HUES64 (cell line): ENCODE results near the gene DTWD2.
"Not testable (repeated sequence)": the region's sequence is repeated elsewhere in the genome, so short reads cannot be mapped to it uniquely, and the experiment has no call there.

Experiments
- H3K27ac ChIP-seq: 2 replicates; pipeline ENCODE4 v1.7.0; 2013; ENCODE audit warnings: low read depth, low read length, inconsistent platforms
- H3K27me3 ChIP-seq: 2 replicates; pipeline ENCODE4 v1.6.1; 2013; ENCODE audit warnings: mild to moderate bottlenecking, low read length; ENCODE audit not compliant: insufficient read depth
- H3K36me3 ChIP-seq: 2 replicates; pipeline ENCODE4 v1.6.1; 2013; ENCODE audit warnings: mild to moderate bottlenecking, low read length; ENCODE audit not compliant: insufficient read depth
- H3K4me1 ChIP-seq: 2 replicates; pipeline ENCODE4 v1.6.1; 2013; ENCODE audit warnings: mild to moderate bottlenecking, low read length, moderate library complexity; ENCODE audit not compliant: insufficient read depth
- H3K4me3 ChIP-seq: 2 replicates; pipeline ENCODE4 v1.5.1; 2013; ENCODE audit warnings: mild to moderate bottlenecking, low read length, moderate library complexity
- H3K9ac ChIP-seq: 2 replicates; pipeline ENCODE4 v1.6.1; 2013; ENCODE audit warnings: mild to moderate bottlenecking, low read depth, low read length
- H3K9me3 ChIP-seq: 2 replicates; pipeline ENCODE4 v1.6.1; 2013; ENCODE audit warnings: low read depth, low read length; ENCODE audit not compliant: insufficient read depth
- WGBS: fragments of 150-250, 120-280 bp; methylation state at CpG from one replicate; pipeline ENCODE4 v1.1.7; 2013; ENCODE audit warnings: missing lambda C conversion rate; 5-methylcytosine and 5-hydroxymethylcytosine counted together

Gene DTWD2

GRCh38 chr5:118905196-118905595, 83.2 kb downstream of the DTWD2 start:
- H3K4me3 ChIP-seq, result no peak overlapping the region

GRCh38 chr5:118902656-118903438, 85.5 kb downstream of the DTWD2 start:
- Histone ChIP-seq H3K9ac (no peak overlapping the region), H3K4me1 (peaks cover 13% of the 10 kb centered on the region), H3K27me3 (no peaks in the 10 kb centered on the region), H3K4me3 (no peak overlapping the region), H3K27ac (no peak overlapping the region), H3K9me3 (no peaks in the 10 kb centered on the region), H3K36me3 (no peaks in the 10 kb centered on the region)

More at GRCh38 chr5:118905196-118905595, 83.2 kb downstream of the DTWD2 start:
- WGBS, result no CpG with 5 or more reads among the region's 1 CpG
- no peak overlapping the region for H3K27ac ChIP-seq
- H3K9me3 ChIP-seq, result no peaks in the 10 kb centered on the region
- H3K27me3 ChIP-seq, result no peaks in the 10 kb centered on the region
- H3K9ac ChIP-seq, result no peak overlapping the region
- H3K36me3 ChIP-seq, result no peaks in the 10 kb centered on the region
- H3K4me1 ChIP-seq, result peaks cover 13% of the 10 kb centered on the region

GRCh38 chr5:118894709-118895108, 93.6 kb downstream of the DTWD2 start:
- no peak overlapping the region for H3K9ac ChIP-seq
- no peaks in the 10 kb centered on the region for H3K36me3 ChIP-seq
- H3K27ac ChIP-seq, result no peak overlapping the region
- no peak overlapping the region for H3K4me3 ChIP-seq
- H3K27me3 ChIP-seq, result no peaks in the 10 kb centered on the region
- peaks cover 6% of the 10 kb centered on the region; the same call in 1 of the 2 replicates for H3K4me1 ChIP-seq
- no peaks in the 10 kb centered on the region for H3K9me3 ChIP-seq
- 100% methylated on average over 1 of the region's 1 CpG for WGBS

- WGBS, result 92% methylated on average over 2 of the region's 2 CpGs
- Histone ChIP-seq H3K27me3 (no peaks in the 10 kb centered on the region), H3K9me3 (no peaks in the 10 kb centered on the region), H3K4me1 (peaks cover 6% of the 10 kb centered on the region; the same call in 1 of the 2 replicates), H3K36me3 (0 out of 2 replicates have a peak, but pooled peaks cover 4% of the 10 kb centered on the region), H3K9ac (no peak overlapping the region), H3K4me3 (no peak overlapping the region), H3K27ac (no peak overlapping the region)
Observed at GRCh38 chr5:118891252-118891651, 97.1 kb downstream of the DTWD2 start.

GRCh38 chr5:118889165-118889564, 99.2 kb downstream of the DTWD2 start:
- Histone ChIP-seq H3K4me1 (peaks cover 6% of the 10 kb centered on the region; the same call in 1 of the 2 replicates), H3K27ac (no peak overlapping the region), H3K27me3 (no peaks in the 10 kb centered on the region), H3K9ac (no peak overlapping the region), H3K4me3 (no peak overlapping the region), H3K9me3 (no peaks in the 10 kb centered on the region), H3K36me3 (0 out of 2 replicates have a peak, but pooled peaks cover 4% of the 10 kb centered on the region)
- WGBS, result 93% methylated on average over 1 of the region's 2 CpGs

GRCh38 chr5:118888556-118888955, 99.8 kb downstream of the DTWD2 start:
- WGBS, result 100% methylated on average over 1 of the region's 2 CpGs

GRCh38 chr5:118883362-118883761, 105.0 kb downstream of the DTWD2 start:
- Histone ChIP-seq H3K27me3 (no peaks in the 10 kb centered on the region), H3K9me3 (peaks cover 5% of the 10 kb centered on the region), H3K27ac (peak overlapping the region; percentile 41; the same call in 1 of the 2 replicates), H3K36me3 (no peaks in the 10 kb centered on the region), H3K4me3 (no peak overlapping the region), H3K4me1 (peaks cover 28% of the 10 kb centered on the region), H3K9ac (no peak overlapping the region)
- 76% methylated on average over 2 of the region's 2 CpGs for WGBS

More at GRCh38 chr5:118888556-118888955, 99.8 kb downstream of the DTWD2 start:
- Histone ChIP-seq H3K36me3 (0 out of 2 replicates have a peak, but pooled peaks cover 4% of the 10 kb centered on the region), H3K9ac (no peak overlapping the region), H3K27me3 (no peaks in the 10 kb centered on the region), H3K4me1 (peaks cover 7% of the 10 kb centered on the region), H3K9me3 (no peaks in the 10 kb centered on the region), H3K27ac (no peak overlapping the region), H3K4me3 (no peak overlapping the region)

- Histone ChIP-seq H3K4me1 (peaks cover 28% of the 10 kb centered on the region), H3K4me3 (no peak overlapping the region), H3K9ac (no peak overlapping the region), H3K36me3 (no peaks in the 10 kb centered on the region), H3K27ac (peak overlapping the region; percentile 41; the same call in 1 of the 2 replicates), H3K27me3 (no peaks in the 10 kb centered on the region), H3K9me3 (peaks cover 5% of the 10 kb centered on the region)
- 65% methylated on average over 3 of the region's 3 CpGs for WGBS
Observed at GRCh38 chr5:118882666-118883065, 105.7 kb downstream of the DTWD2 start.

GRCh38 chr5:118876852-118877251, 111.5 kb downstream of the DTWD2 start:
- Histone ChIP-seq H3K4me1 (peaks cover 11% of the 10 kb centered on the region), H3K9me3 (peaks cover 16% of the 10 kb centered on the region)
- not testable (repeated sequence) for H3K9ac ChIP-seq, H3K27ac ChIP-seq, H3K27me3 ChIP-seq, H3K36me3 ChIP-seq, H3K4me3 ChIP-seq
- WGBS, result 84% methylated on average over 3 of the region's 3 CpGs

GRCh38 chr5:118875131-118875530, 113.2 kb downstream of the DTWD2 start:
- Histone ChIP-seq H3K36me3 (no peaks in the 10 kb centered on the region), H3K27me3 (no peaks in the 10 kb centered on the region), H3K4me3 (no peak overlapping the region), H3K4me1 (no peaks in the 10 kb centered on the region), H3K27ac (no peak overlapping the region), H3K9me3 (peaks cover 16% of the 10 kb centered on the region), H3K9ac (no peak overlapping the region)

GRCh38 chr5:118873417-118873816, 114.9 kb downstream of the DTWD2 start:
- peaks cover 11% of the 10 kb centered on the region; the same call in 1 of the 2 replicates for H3K9me3 ChIP-seq
- WGBS, result 97% methylated on average over 6 of the region's 6 CpGs
- no peaks in the 10 kb centered on the region for H3K27me3 ChIP-seq
- H3K4me1 ChIP-seq, result 0 out of 2 replicates have a peak, but pooled peaks cover 3% of the 10 kb centered on the region
- no peak overlapping the region for H3K27ac ChIP-seq
- no peak overlapping the region for H3K9ac ChIP-seq
- H3K36me3 ChIP-seq, result no peaks in the 10 kb centered on the region
- no peak overlapping the region for H3K4me3 ChIP-seq
